Trophoblast cell (in vitro differentiated cells and primary cell): ENCODE measurements around the gene STX1A.
"Not testable (repeated sequence)": the region's sequence is repeated elsewhere in the genome, so short reads cannot be mapped to it uniquely, and the experiment has no call there.

Experiments
- DNase-seq, 2 donors: peaks; one replicate each; pipeline ENCODE4 v3.0.0-alpha.2; 2016
- H2AFZ ChIP-seq: 2 replicates; pipeline ENCODE4 v1.6.1; 2013; ENCODE audit warnings: low read length, moderate library complexity, mild to moderate bottlenecking; ENCODE audit not compliant: insufficient read depth, poor library complexity
- H2AK5ac ChIP-seq: 2 replicates; pipeline ENCODE4 v1.6.1; 2013; ENCODE audit warnings: mild to moderate bottlenecking, low read length
- H2BK120ac ChIP-seq: 2 replicates; pipeline ENCODE4 v1.6.1; 2013; ENCODE audit warnings: low read length, mild to moderate bottlenecking, moderate library complexity; ENCODE audit not compliant: insufficient read depth, poor library complexity
- H2BK12ac ChIP-seq: 2 replicates; pipeline ENCODE4 v1.6.1; 2013; ENCODE audit warnings: mild to moderate bottlenecking, low read length, moderate library complexity
- H2BK5ac ChIP-seq: 2 replicates; pipeline ENCODE4 v1.6.1; 2013; ENCODE audit warnings: low read length, low read depth, moderate library complexity, mild to moderate bottlenecking; ENCODE audit not compliant: poor library complexity
- H3K14ac ChIP-seq: 2 replicates; pipeline ENCODE4 v1.6.1; 2013; ENCODE audit warnings: mild to moderate bottlenecking, low read length
- H3K18ac ChIP-seq: 2 replicates; pipeline ENCODE4 v1.6.1; 2013; ENCODE audit warnings: mild to moderate bottlenecking, low read length
- H3K23ac ChIP-seq: 2 replicates; pipeline ENCODE4 v1.6.1; 2013; ENCODE audit warnings: low read length
- H3K27ac ChIP-seq: 2 replicates; pipeline ENCODE4 v1.5.1; 2013; ENCODE audit warnings: low read depth, mild to moderate bottlenecking, inconsistent platforms, low read length, moderate library complexity
- H3K27me3 ChIP-seq: 2 replicates; pipeline ENCODE4 v1.6.1; 2013; ENCODE audit warnings: inconsistent platforms, mild to moderate bottlenecking, low read length, moderate library complexity; ENCODE audit not compliant: insufficient read depth
- H3K36me3 ChIP-seq, 2 experiments: 1 replicate in 1 of 2; 2 replicates in 1 of 2; pipeline ENCODE4 v1.6.1; 2013; ENCODE audit warnings: low read length in 2 of 2, mild to moderate bottlenecking in 2 of 2, moderate library complexity in 1 of 2; ENCODE audit not compliant: insufficient read depth in 2 of 2, control insufficient read depth in 1 of 2
- H3K4ac ChIP-seq: 2 replicates; pipeline ENCODE4 v1.6.1; 2013; ENCODE audit warnings: low read depth, mild to moderate bottlenecking, low read length, moderate library complexity
- H3K4me1 ChIP-seq, 2 experiments: 1 replicate in 1 of 2; 2 replicates in 1 of 2; pipeline ENCODE4 v1.6.1; 2013; ENCODE audit warnings: low read length in 2 of 2, mild to moderate bottlenecking in 2 of 2, moderate library complexity in 1 of 2; ENCODE audit not compliant: insufficient read depth in 2 of 2, control insufficient read depth in 1 of 2
- H3K4me2 ChIP-seq: 2 replicates; pipeline ENCODE4 v1.6.1; 2013; ENCODE audit warnings: inconsistent platforms, mild to moderate bottlenecking, low read length, moderate library complexity
- H3K4me3 ChIP-seq: 2 replicates; pipeline ENCODE4 v1.5.1; 2013; ENCODE audit warnings: mild to moderate bottlenecking, low read depth, low read length, inconsistent platforms
- H3K79me1 ChIP-seq: one replicate; pipeline ENCODE4 v1.6.1; 2013; ENCODE audit warnings: low read length
- H3K79me2 ChIP-seq: 2 replicates; pipeline ENCODE4 v1.6.1; 2013; ENCODE audit warnings: low read length, mild to moderate bottlenecking; ENCODE audit not compliant: control insufficient read depth, insufficient read depth, poor library complexity
- H3K9ac ChIP-seq: 2 replicates; pipeline ENCODE4 v1.6.1; 2013; ENCODE audit warnings: mild to moderate bottlenecking, low read length
- H3K9me3 ChIP-seq: 2 replicates; pipeline ENCODE4 v1.6.1; 2013; ENCODE audit warnings: low read depth, mild to moderate bottlenecking, control low read depth, inconsistent platforms, low read length; ENCODE audit not compliant: insufficient read depth
- H4K12ac ChIP-seq: 2 replicates; pipeline ENCODE4 v1.6.1; 2013; ENCODE audit warnings: low read depth, mild to moderate bottlenecking, low read length, moderate library complexity
- H4K8ac ChIP-seq: 2 replicates; pipeline ENCODE4 v1.6.1; 2013; ENCODE audit warnings: low read depth, mild to moderate bottlenecking, low read length, moderate library complexity
- H4K91ac ChIP-seq: one replicate; pipeline ENCODE4 v1.6.1; 2013; ENCODE audit warnings: low read depth, mild to moderate bottlenecking, low read length, moderate library complexity
- WGBS: extraction: QIAGEN DNeasy Blood & Tissue Kit; methylation state at CpG from one replicate; pipeline ENCODE4 v1.1.7; 2013; ENCODE audit warnings: missing lambda C conversion rate; ENCODE audit not compliant: insufficient read length, insufficient coverage; ENCODE audit errors: extremely low coverage; 5-methylcytosine and 5-hydroxymethylcytosine counted together

The STX1A gene

GRCh38 chr7:73713319-73713718 is 6.2 kb downstream of the STX1A start:
- DNase-seq, H3K4me3 ChIP-seq: not testable (repeated sequence)

GRCh38 chr7:73712773-73713172 is 6.7 kb downstream of the STX1A start:
- WGBS: no CpG with 5 or more reads among the region's 1 CpG
- H3K18ac ChIP-seq: no peak overlapping the region

More at GRCh38 chr7:73713319-73713718, 6.2 kb downstream of the STX1A start:
- not testable (repeated sequence) for H4K91ac ChIP-seq, H3K27me3 ChIP-seq, H3K36me3 ChIP-seq, H2AK5ac ChIP-seq, H3K9me3 ChIP-seq, H2BK5ac ChIP-seq, H2AFZ ChIP-seq, H3K79me2 ChIP-seq, H4K12ac ChIP-seq, H3K18ac ChIP-seq, H3K79me1 ChIP-seq, H4K8ac ChIP-seq, H2BK120ac ChIP-seq, H3K4ac ChIP-seq, H3K27ac ChIP-seq, H2BK12ac ChIP-seq, H3K4me2 ChIP-seq, H3K4me1 ChIP-seq, H3K23ac ChIP-seq, H3K9ac ChIP-seq, H3K14ac ChIP-seq
- no CpG with 5 or more reads among the region's 6 CpGs for WGBS

GRCh38 chr7:73708961-73709549 is 10.4 kb downstream of the STX1A start:
- H3K27ac ChIP-seq: no peak overlapping the region
- no CpG with 5 or more reads among the region's 16 CpGs for WGBS

More at GRCh38 chr7:73712773-73713172, 6.7 kb downstream of the STX1A start:
- no peak overlapping the region for H2BK5ac ChIP-seq
- H3K79me2 ChIP-seq: no peaks in the 10 kb centered on the region
- no peaks in the 10 kb centered on the region for H3K27me3 ChIP-seq
- no peak overlapping the region for H3K9ac ChIP-seq
- H3K4me2 ChIP-seq: no peak overlapping the region
- H3K4me3 ChIP-seq: no peak overlapping the region
- H3K4ac ChIP-seq: no peak overlapping the region
- H4K91ac ChIP-seq: no peak overlapping the region
- no peak for DNase-seq
- peaks cover 1% of the 10 kb centered on the region for H3K9me3 ChIP-seq
- no peak overlapping the region for H2BK120ac ChIP-seq
- H3K79me1 ChIP-seq: no peaks in the 10 kb centered on the region
- peaks cover 6 to 10% of the 10 kb centered on the region in 2 experiments for H3K4me1 ChIP-seq
- H4K8ac ChIP-seq: no peak overlapping the region
- no peak overlapping the region for H3K27ac ChIP-seq
- no peak overlapping the region for H2AFZ ChIP-seq
- peaks cover 0 to 2% of the 10 kb centered on the region in 2 experiments for H3K36me3 ChIP-seq
- H2AK5ac ChIP-seq: no peak overlapping the region
- H4K12ac ChIP-seq: no peak overlapping the region
- no peak overlapping the region for H3K23ac ChIP-seq
- no peak overlapping the region for H2BK12ac ChIP-seq
- H3K14ac ChIP-seq: no peak overlapping the region

GRCh38 chr7:73707045-73707631 is 12.3 kb downstream of the STX1A start:
- Histone ChIP-seq H3K4ac (no peak overlapping the region), H3K9ac (no peak overlapping the region), H4K91ac (no peak overlapping the region), H3K27ac (no peak overlapping the region), H2BK5ac (no peak overlapping the region), H3K4me2 (no peak overlapping the region), H3K79me2 (no peaks in the 10 kb centered on the region), H4K8ac (no peak overlapping the region), H3K27me3 (no peaks in the 10 kb centered on the region), H2BK12ac (no peak overlapping the region), H3K23ac (no peak overlapping the region), H3K9me3 (peaks cover 1% of the 10 kb centered on the region), H3K79me1 (no peaks in the 10 kb centered on the region), H3K36me3 (peaks cover 9 to 13% of the 10 kb centered on the region in 2 experiments), H4K12ac (no peak overlapping the region), H3K18ac (no peak overlapping the region), H3K4me1 (peaks cover 2% of the 10 kb centered on the region in 2 experiments), H3K4me3 (no peak overlapping the region), H2AK5ac (no peak overlapping the region), H2BK120ac (no peak overlapping the region), H3K14ac (no peak overlapping the region), H2AFZ (no peak overlapping the region)
- no peak for DNase-seq
- WGBS: no CpG with 5 or more reads among the region's 15 CpGs

More at GRCh38 chr7:73708961-73709549, 10.4 kb downstream of the STX1A start:
- Histone ChIP-seq H3K36me3 (peaks cover 3 to 5% of the 10 kb centered on the region in 2 experiments), H3K79me1 (no peaks in the 10 kb centered on the region), H3K9ac (no peak overlapping the region), H4K91ac (no peak overlapping the region), H3K23ac (no peak overlapping the region), H3K9me3 (peaks cover 1% of the 10 kb centered on the region), H3K4me1 (peaks cover 2% of the 10 kb centered on the region in 2 experiments), H2AK5ac (no peak overlapping the region), H3K4me2 (no peak overlapping the region), H3K14ac (no peak overlapping the region), H4K8ac (no peak overlapping the region), H4K12ac (no peak overlapping the region), H2BK120ac (no peak overlapping the region), H3K4ac (no peak overlapping the region), H2BK5ac (no peak overlapping the region), H2AFZ (no peak overlapping the region), H3K27me3 (no peaks in the 10 kb centered on the region), H2BK12ac (no peak overlapping the region), H3K18ac (no peak overlapping the region), H3K79me2 (no peaks in the 10 kb centered on the region), H3K4me3 (no peak overlapping the region)
- no peak for DNase-seq
